ENCODE measurements around the gene TM6SF1. TPM values are rescaled to one million over a fixed set of nuclear protein-coding genes. Genes with fewer than 3 reads are reported as not detected.

The TM6SF1 gene
- total RNA-seq, 1 donor from 2014 or later = 2.1 TPM

DNA sequence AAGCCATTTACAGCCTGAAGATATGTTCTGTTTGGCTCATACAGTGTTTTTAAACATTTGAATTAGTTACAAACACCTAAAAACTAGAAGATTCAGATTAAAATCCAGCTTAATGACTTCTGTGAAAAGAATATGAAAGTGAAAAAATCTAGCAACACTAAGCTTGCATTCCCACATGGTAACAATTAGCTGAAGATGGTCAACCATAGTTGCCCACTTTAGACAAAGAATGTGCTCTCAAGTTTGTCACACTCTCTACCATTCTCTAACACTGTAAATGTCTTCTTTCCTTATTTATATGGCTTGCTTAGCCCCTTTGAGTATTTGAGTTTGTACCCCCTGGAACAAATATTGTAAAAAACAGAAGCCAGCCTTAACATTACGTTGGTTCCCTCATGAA lies 67.4 kb downstream of the TM6SF1 start:
- Histone ChIP-seq H4K20me1 (ENCODE audit: insufficient read depth, low read length) (peaks cover 70% of the 10 kb centered on the region), H3K27ac (ENCODE audit: low read depth, low read length) (no peak overlapping the region), H3K4me2 (ENCODE audit: low read length) (no peak overlapping the region), H3K79me2 (ENCODE audit: insufficient read depth, low read length) (peaks cover 81% of the 10 kb centered on the region), H3K9me3 (ENCODE audit: insufficient read depth, low read depth, low read length) (no peaks in the 10 kb centered on the region), H3K27me3 (ENCODE audit: insufficient read depth, low read length) (no peaks in the 10 kb centered on the region), H3K36me3 (ENCODE audit: insufficient read depth, low read length) (no peaks in the 10 kb centered on the region), H2AFZ (ENCODE audit: low read depth, low read length) (no peak overlapping the region), H3K4me3 (ENCODE audit: insufficient read depth, low read depth, low read length) (no peak overlapping the region), H3K9ac (ENCODE audit: low read length) (no peak overlapping the region), H3K4me1 (ENCODE audit: insufficient read depth, low read length) (peaks cover 6% of the 10 kb centered on the region)
- FAIRE-seq (no peak), DNase-seq (ENCODE audit: low read depth) (no peak)
- Mint-ChIP-seq H3K4me3 (ENCODE audit: unreplicated experiment) (no peak overlapping the region), H3K36me3 (ENCODE audit: low read depth, unreplicated experiment) (peaks cover 9% of the 10 kb centered on the region), H3K4me1 (ENCODE audit: low read depth, unreplicated experiment) (peaks cover 12% of the 10 kb centered on the region), H3K27ac (ENCODE audit: unreplicated experiment) (no peak overlapping the region), H3K27me3 (ENCODE audit: low read depth, unreplicated experiment) (no peaks in the 10 kb centered on the region), H3K9me3 (ENCODE audit: unreplicated experiment) (no peaks in the 10 kb centered on the region)
- TF ChIP-seq, protein P1, sequence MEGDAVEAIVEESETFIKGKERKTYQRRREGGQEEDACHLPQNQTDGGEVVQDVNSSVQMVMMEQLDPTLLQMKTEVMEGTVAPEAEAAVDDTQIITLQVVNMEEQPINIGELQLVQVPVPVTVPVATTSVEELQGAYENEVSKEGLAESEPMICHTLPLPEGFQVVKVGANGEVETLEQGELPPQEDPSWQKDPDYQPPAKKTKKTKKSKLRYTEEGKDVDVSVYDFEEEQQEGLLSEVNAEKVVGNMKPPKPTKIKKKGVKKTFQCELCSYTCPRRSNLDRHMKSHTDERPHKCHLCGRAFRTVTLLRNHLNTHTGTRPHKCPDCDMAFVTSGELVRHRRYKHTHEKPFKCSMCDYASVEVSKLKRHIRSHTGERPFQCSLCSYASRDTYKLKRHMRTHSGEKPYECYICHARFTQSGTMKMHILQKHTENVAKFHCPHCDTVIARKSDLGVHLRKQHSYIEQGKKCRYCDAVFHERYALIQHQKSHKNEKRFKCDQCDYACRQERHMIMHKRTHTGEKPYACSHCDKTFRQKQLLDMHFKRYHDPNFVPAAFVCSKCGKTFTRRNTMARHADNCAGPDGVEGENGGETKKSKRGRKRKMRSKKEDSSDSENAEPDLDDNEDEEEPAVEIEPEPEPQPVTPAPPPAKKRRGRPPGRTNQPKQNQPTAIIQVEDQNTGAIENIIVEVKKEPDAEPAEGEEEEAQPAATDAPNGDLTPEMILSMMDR (IDR thresholded peaks at IDR 0.05; ENCODE audit: insufficient read depth, low read depth, low read length) = no peak
- no peak for TF ChIP-seq EZH2 (IDR thresholded peaks at IDR 0.05; ENCODE audit: insufficient read depth, low read length)

GRCh38 chr15:83178390-83178789 lies 70.9 kb downstream of the TM6SF1 start:
- Mint-ChIP-seq H3K36me3 (ENCODE audit: low read depth, unreplicated experiment) (peaks cover 10% of the 10 kb centered on the region), H3K4me3 (ENCODE audit: unreplicated experiment) (no peak overlapping the region), H3K27ac (ENCODE audit: unreplicated experiment) (no peak overlapping the region), H3K4me1 (ENCODE audit: low read depth, unreplicated experiment) (peaks cover 8% of the 10 kb centered on the region), H3K9me3 (ENCODE audit: unreplicated experiment) (no peaks in the 10 kb centered on the region), H3K27me3 (ENCODE audit: low read depth, unreplicated experiment) (no peaks in the 10 kb centered on the region)
- DNase-seq (ENCODE audit: low read depth) (no peak), FAIRE-seq (no peak)
- H3K4me1 ChIP-seq (ENCODE audit: insufficient read depth, low read length) = no peaks in the 10 kb centered on the region
- H3K36me3 ChIP-seq (ENCODE audit: insufficient read depth, low read length) = no peaks in the 10 kb centered on the region
- H3K4me2 ChIP-seq (ENCODE audit: low read length) = no peak overlapping the region
- H3K27ac ChIP-seq (ENCODE audit: low read depth, low read length) = no peak overlapping the region
- H3K27me3 ChIP-seq (ENCODE audit: insufficient read depth, low read length) = no peaks in the 10 kb centered on the region
- no peaks in the 10 kb centered on the region for H3K9me3 ChIP-seq (ENCODE audit: insufficient read depth, low read depth, low read length)
- TF ChIP-seq EZH2 (IDR thresholded peaks at IDR 0.05; ENCODE audit: insufficient read depth, low read length) = no peak
- H3K79me2 ChIP-seq (ENCODE audit: insufficient read depth, low read length) = peaks cover 83% of the 10 kb centered on the region
- no peak overlapping the region for H3K4me3 ChIP-seq (ENCODE audit: insufficient read depth, low read depth, low read length)
- no peak overlapping the region for H3K9ac ChIP-seq (ENCODE audit: low read length)
- no peak overlapping the region for H2AFZ ChIP-seq (ENCODE audit: low read depth, low read length)
- H4K20me1 ChIP-seq (ENCODE audit: insufficient read depth, low read length) = peaks cover 62% of the 10 kb centered on the region

- Histone ChIP-seq H4K20me1 (ENCODE audit: insufficient read depth, low read length) (peaks cover 62% of the 10 kb centered on the region), H3K36me3 (ENCODE audit: insufficient read depth, low read length) (no peaks in the 10 kb centered on the region), H3K4me1 (ENCODE audit: insufficient read depth, low read length) (no peaks in the 10 kb centered on the region), H3K79me2 (ENCODE audit: insufficient read depth, low read length) (peaks cover 81% of the 10 kb centered on the region), H3K27me3 (ENCODE audit: insufficient read depth, low read length) (no peaks in the 10 kb centered on the region), H3K4me3 (ENCODE audit: insufficient read depth, low read depth, low read length) (no peak overlapping the region), H3K9me3 (ENCODE audit: insufficient read depth, low read depth, low read length) (no peaks in the 10 kb centered on the region), H2AFZ (ENCODE audit: low read depth, low read length) (no peak overlapping the region), H3K4me2 (ENCODE audit: low read length) (no peak overlapping the region), H3K27ac (ENCODE audit: low read depth, low read length) (no peak overlapping the region), H3K9ac (ENCODE audit: low read length) (no peak overlapping the region)
- FAIRE-seq (no peak), DNase-seq (ENCODE audit: low read depth) (no peak)
- no peak overlapping the region for H3K27ac Mint-ChIP-seq (ENCODE audit: unreplicated experiment)
- TF ChIP-seq, protein P1 (IDR thresholded peaks at IDR 0.05; ENCODE audit: insufficient read depth, low read depth, low read length) = no peak
- TF ChIP-seq EZH2 (IDR thresholded peaks at IDR 0.05; ENCODE audit: insufficient read depth, low read length) = no peak
- no peaks in the 10 kb centered on the region for H3K9me3 Mint-ChIP-seq (ENCODE audit: unreplicated experiment)
- peaks cover 10% of the 10 kb centered on the region for H3K36me3 Mint-ChIP-seq (ENCODE audit: low read depth, unreplicated experiment)
- H3K4me1 Mint-ChIP-seq (ENCODE audit: low read depth, unreplicated experiment) = peaks cover 8% of the 10 kb centered on the region
- no peak overlapping the region for H3K4me3 Mint-ChIP-seq (ENCODE audit: unreplicated experiment)
- H3K27me3 Mint-ChIP-seq (ENCODE audit: low read depth, unreplicated experiment) = no peaks in the 10 kb centered on the region
These were observed 71.5 kb downstream of the TM6SF1 start for GRCh38 chr15:83178869-83179325.

Data from astrocyte (in vitro differentiated cells and primary cell).